Endothelial cell (in vitro differentiated cells): ENCODE results near the gene SLC38A1. TPM values are rescaled to one million over a fixed set of nuclear protein-coding genes. Genes with fewer than 3 reads are reported as not detected.

ENCODE experiments used
- DNase-seq: peaks from one replicate; pipeline ENCODE4 v3.0.0; 2021; ENCODE audit warnings: low spot score
- H3K27ac Mint-ChIP-seq: one replicate; pipeline ENCODE4 v1.8.0; 2021; ENCODE audit warnings: mixed read lengths, inconsistent platforms; ENCODE audit not compliant: unreplicated experiment
- H3K27me3 Mint-ChIP-seq: one replicate; pipeline ENCODE4 v1.8.0; 2021; ENCODE audit warnings: mild to moderate bottlenecking, moderate library complexity, mixed read lengths, inconsistent platforms; ENCODE audit not compliant: unreplicated experiment
- H3K36me3 Mint-ChIP-seq: one replicate; pipeline ENCODE4 v1.8.0; 2021; ENCODE audit warnings: mild to moderate bottlenecking, low read depth, mixed read lengths, inconsistent platforms; ENCODE audit not compliant: unreplicated experiment
- H3K4me1 Mint-ChIP-seq: one replicate; pipeline ENCODE4 v1.8.0; 2021; ENCODE audit warnings: mild to moderate bottlenecking, mixed read lengths, inconsistent platforms; ENCODE audit not compliant: unreplicated experiment
- H3K4me3 Mint-ChIP-seq: one replicate; pipeline ENCODE4 v1.8.0; 2021; ENCODE audit warnings: mild to moderate bottlenecking, mixed read lengths, inconsistent platforms; ENCODE audit not compliant: unreplicated experiment
- H3K9me3 Mint-ChIP-seq: one replicate; pipeline ENCODE4 v1.8.0; 2021; ENCODE audit warnings: mixed read lengths, inconsistent platforms; ENCODE audit not compliant: unreplicated experiment
- CTCF ChIP-seq: fragments of 200-600 bp; sonication (generic); IDR thresholded peaks from one replicate; pipeline ENCODE4 v1.5.0; 2021; ENCODE audit warnings: antibody characterized with exemption; ENCODE audit not compliant: unreplicated experiment
- total RNA-seq: library from RNA; stranded (reverse); fragmentation: NEBNext Ultra II Directional; extraction: Animal tissue kit (Norgen Biotek cat#: 25700); gene quantifications from one replicate; pipeline ENCODE4 v1.2.1, GENCODE V29; 2021; ENCODE audit not compliant: unreplicated experiment

SLC38A1 gene
- total RNA-seq, 1 donor from 2014 or later: 100 TPM

- H3K36me3 Mint-ChIP-seq: no peaks in the 10 kb centered on the region
- H3K27ac Mint-ChIP-seq: peak overlapping the region; percentile 70
- H3K4me1 Mint-ChIP-seq: peaks cover 20% of the 10 kb centered on the region
- peak overlapping the region; percentile 18 for H3K4me3 Mint-ChIP-seq
- peaks cover 7% of the 10 kb centered on the region for H3K27me3 Mint-ChIP-seq
- DNase-seq: no peak
- H3K9me3 Mint-ChIP-seq: no peaks in the 10 kb centered on the region
- no peak for TF ChIP-seq CTCF
Measured at GRCh38 chr12:46264057-46264456, 4.8 kb downstream of the SLC38A1 start.

DNA sequence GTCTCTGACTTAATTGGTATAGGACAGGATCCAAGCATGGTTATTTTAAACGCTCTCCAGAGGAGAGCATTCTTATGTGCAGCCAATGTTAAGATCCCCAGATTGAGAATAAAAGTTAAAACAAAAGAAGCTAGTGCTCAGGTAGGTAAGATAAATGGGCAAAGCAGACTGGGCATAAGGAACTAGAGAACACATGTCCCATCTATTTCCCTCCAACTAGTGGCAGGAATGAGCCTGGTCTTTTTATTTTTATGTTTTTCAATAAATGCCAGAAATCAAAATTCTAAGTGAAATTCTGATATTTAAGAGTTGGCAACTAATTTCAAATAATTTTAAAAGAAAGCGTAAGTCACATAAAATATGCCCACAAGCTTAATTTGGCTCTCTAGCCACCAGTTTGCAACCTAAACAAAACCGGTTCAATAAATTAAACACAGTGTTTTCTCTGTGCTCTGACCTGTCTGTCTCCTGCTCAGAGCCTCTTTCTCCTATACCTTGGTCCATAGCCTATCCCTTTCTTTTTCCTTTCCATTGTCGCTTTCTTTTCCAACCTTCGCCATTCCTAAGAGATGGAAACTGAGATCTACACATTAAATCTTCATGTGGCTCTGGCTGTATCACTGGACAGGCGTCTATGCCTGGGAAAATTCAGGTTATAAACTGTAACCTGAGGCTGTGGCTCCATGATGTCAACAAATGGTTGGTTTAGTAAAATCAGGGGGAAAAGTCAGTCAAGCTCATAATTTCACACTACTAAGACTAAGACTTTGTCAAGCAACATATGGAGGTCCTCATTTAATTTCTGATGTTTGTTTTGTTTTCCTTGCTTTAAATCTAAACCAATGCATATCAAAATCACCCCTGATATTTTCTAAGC is 5.5 kb downstream of the SLC38A1 start:
- Mint-ChIP-seq H3K4me1 (peaks cover 20% of the 10 kb centered on the region), H3K36me3 (no peaks in the 10 kb centered on the region), H3K27ac (peak overlapping the region; percentile 70), H3K4me3 (peak overlapping the region; percentile 60), H3K9me3 (no peaks in the 10 kb centered on the region), H3K27me3 (peaks cover 7% of the 10 kb centered on the region)
- no peak for DNase-seq
- peak; percentile 31 for TF ChIP-seq CTCF

GRCh38 chr12:46261646-46262045 is 7.2 kb downstream of the SLC38A1 start:
- peaks cover 6% of the 10 kb centered on the region for H3K36me3 Mint-ChIP-seq

GRCh38 chr12:46260913-46261476 is 7.8 kb downstream of the SLC38A1 start:
- H3K27ac Mint-ChIP-seq: no peak overlapping the region
- H3K4me3 Mint-ChIP-seq: no peak overlapping the region

More at GRCh38 chr12:46261646-46262045, 7.2 kb downstream of the SLC38A1 start:
- Mint-ChIP-seq H3K4me1 (peaks cover 15% of the 10 kb centered on the region), H3K9me3 (no peaks in the 10 kb centered on the region), H3K4me3 (no peak overlapping the region), H3K27me3 (peaks cover 3% of the 10 kb centered on the region), H3K27ac (no peak overlapping the region)
- no peak for TF ChIP-seq CTCF
- no peak for DNase-seq

More at GRCh38 chr12:46260913-46261476, 7.8 kb downstream of the SLC38A1 start:
- Mint-ChIP-seq H3K36me3 (peaks cover 6% of the 10 kb centered on the region), H3K27me3 (peaks cover 3% of the 10 kb centered on the region), H3K9me3 (no peaks in the 10 kb centered on the region), H3K4me1 (peaks cover 15% of the 10 kb centered on the region)
- no peak for TF ChIP-seq CTCF
- DNase-seq: no peak
